A673 (cell line): ENCODE data around the gene JCAD.

Experiments used
- CTCF ChIP-seq: fragments of 300-800, 200-600 bp; sonication (generic); conservative IDR thresholded peaks from 2 replicates; pipeline ENCODE4 v1.5.1; 2017; ENCODE audit warnings: low read depth, mild to moderate bottlenecking, antibody characterized with exemption, low read length, moderate library complexity, mixed read lengths
- EZH2 ChIP-seq: fragments of 200-600 bp; sonication (generic); IDR thresholded peaks from 2 replicates; pipeline ENCODE4 v1.6.1; 2017; ENCODE audit warnings: borderline replicate concordance, low read depth, mild to moderate bottlenecking, mixed read lengths, antibody characterized with exemption, low read length; ENCODE audit not compliant: poor library complexity, severe bottlenecking

GRCh38 chr10:30098629-30099028, 39.2 kb upstream of the JCAD start:
- TF ChIP-seq CTCF = no peak
- TF ChIP-seq EZH2 = no peak
